Mucosa of descending colon (tissue), 3 donors: Measurements from ENCODE around the gene ITFG1. TPM values are rescaled to one million over a fixed set of nuclear protein-coding genes. Genes with fewer than 3 reads are reported as not detected.
"Not testable (repeated sequence)": the region's sequence is repeated elsewhere in the genome, so short reads cannot be mapped to it uniquely, and the experiment has no call there.

ENCODE experiments used
- ATAC-seq: fragments of 200-7000 bp; cut with Tn5 transposase; one replicate; pipeline ENCODE4 v1.9.1; 2020; ENCODE audit warnings: mild to moderate bottlenecking, moderate library complexity
- DNase-seq, 3 donors: peaks; one replicate each; pipeline ENCODE4 v3.0.0-alpha.2; 2020
- H3K36me3 ChIP-seq: fragments of 200-600 bp; one replicate; pipeline ENCODE4 v1.8.0; 2021; ENCODE audit warnings: low read depth, mild to moderate bottlenecking
- H3K4me1 ChIP-seq: fragments of 200-600 bp; one replicate; pipeline ENCODE4 v1.8.0; 2021; ENCODE audit warnings: low read depth, mild to moderate bottlenecking
- H3K4me3 ChIP-seq: fragments of 200-600 bp; one replicate; pipeline ENCODE4 v1.8.0; 2021; ENCODE audit warnings: mild to moderate bottlenecking
- H3K9me3 ChIP-seq: fragments of 200-600 bp; one replicate; pipeline ENCODE4 v1.8.0; 2021; ENCODE audit warnings: mild to moderate bottlenecking
- intact Hi-C, 2 donors: fragments of 100-400 bp; cut with DNase I in 1 of 2; cut with micrococcal nuclease in 1 of 2; formaldehyde crosslinking; loops; one replicate each; pipeline versions ENCODE4 v1.11.0 to v1.11.1; 2022; cut with DNase I, micrococcal nuclease
- total RNA-seq, 3 donors: library from RNA; stranded (reverse); fragmentation: NEBNext Ultra II Directional in 2 of 3; extraction: Animal tissue kit (Norgen Biotek cat#: 25700) in 2 of 3; gene quantifications; one replicate each; pipeline versions ENCODE4 v1.2.1 to v1.2.4, GENCODE V29; 2021 to 2023
- TF ChIP-seq, protein P1 (sequence below): fragments of 200-600 bp; IDR thresholded peaks from one replicate; pipeline ENCODE4 v1.8.0; 2022; ENCODE audit warnings: antibody characterized with exemption, mild to moderate bottlenecking
- donor health status: DM: no; HTN: no; CAD: no; lungs with moderate emphysema.
- donor health status: DM: no; HTN: no; CAD: no.
- donor health status: DM: no; HTN: yes; CAD: no.

Gene ITFG1
- total RNA-seq, 3 donors from 2014 or later, result 53.7 to 82.7 (median 73.9) TPM

DNA sequence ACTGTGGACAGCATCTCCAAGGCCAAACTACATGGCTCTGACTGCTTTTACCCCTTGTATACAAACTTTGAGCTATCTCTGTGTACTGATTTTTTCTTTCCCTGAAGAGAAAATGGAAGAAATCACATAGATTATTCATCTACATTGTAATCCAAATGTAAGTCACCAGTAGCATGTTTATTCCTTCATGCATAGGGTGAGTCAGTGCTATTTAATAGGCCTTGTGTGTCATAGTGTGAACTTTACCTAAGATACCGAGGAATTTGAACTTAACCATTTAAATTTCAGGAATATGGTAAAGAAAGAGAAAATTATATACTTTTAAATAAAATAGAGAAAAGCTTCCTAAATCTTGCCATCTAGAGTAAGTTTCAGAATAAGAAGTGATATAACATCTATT lies 16.8 kb upstream of the ITFG1 start:
- no peaks in the 10 kb centered on the region for H3K9me3 ChIP-seq
- H3K36me3 ChIP-seq, result no peaks in the 10 kb centered on the region
- ATAC-seq (peak; percentile 56), DNase-seq (no peak)
- no peaks in the 10 kb centered on the region for H3K4me1 ChIP-seq
- TF ChIP-seq, protein P1, sequence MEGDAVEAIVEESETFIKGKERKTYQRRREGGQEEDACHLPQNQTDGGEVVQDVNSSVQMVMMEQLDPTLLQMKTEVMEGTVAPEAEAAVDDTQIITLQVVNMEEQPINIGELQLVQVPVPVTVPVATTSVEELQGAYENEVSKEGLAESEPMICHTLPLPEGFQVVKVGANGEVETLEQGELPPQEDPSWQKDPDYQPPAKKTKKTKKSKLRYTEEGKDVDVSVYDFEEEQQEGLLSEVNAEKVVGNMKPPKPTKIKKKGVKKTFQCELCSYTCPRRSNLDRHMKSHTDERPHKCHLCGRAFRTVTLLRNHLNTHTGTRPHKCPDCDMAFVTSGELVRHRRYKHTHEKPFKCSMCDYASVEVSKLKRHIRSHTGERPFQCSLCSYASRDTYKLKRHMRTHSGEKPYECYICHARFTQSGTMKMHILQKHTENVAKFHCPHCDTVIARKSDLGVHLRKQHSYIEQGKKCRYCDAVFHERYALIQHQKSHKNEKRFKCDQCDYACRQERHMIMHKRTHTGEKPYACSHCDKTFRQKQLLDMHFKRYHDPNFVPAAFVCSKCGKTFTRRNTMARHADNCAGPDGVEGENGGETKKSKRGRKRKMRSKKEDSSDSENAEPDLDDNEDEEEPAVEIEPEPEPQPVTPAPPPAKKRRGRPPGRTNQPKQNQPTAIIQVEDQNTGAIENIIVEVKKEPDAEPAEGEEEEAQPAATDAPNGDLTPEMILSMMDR, result no peak
- no peak overlapping the region for H3K4me3 ChIP-seq
- intact Hi-C loops, result no loop called here

DNA sequence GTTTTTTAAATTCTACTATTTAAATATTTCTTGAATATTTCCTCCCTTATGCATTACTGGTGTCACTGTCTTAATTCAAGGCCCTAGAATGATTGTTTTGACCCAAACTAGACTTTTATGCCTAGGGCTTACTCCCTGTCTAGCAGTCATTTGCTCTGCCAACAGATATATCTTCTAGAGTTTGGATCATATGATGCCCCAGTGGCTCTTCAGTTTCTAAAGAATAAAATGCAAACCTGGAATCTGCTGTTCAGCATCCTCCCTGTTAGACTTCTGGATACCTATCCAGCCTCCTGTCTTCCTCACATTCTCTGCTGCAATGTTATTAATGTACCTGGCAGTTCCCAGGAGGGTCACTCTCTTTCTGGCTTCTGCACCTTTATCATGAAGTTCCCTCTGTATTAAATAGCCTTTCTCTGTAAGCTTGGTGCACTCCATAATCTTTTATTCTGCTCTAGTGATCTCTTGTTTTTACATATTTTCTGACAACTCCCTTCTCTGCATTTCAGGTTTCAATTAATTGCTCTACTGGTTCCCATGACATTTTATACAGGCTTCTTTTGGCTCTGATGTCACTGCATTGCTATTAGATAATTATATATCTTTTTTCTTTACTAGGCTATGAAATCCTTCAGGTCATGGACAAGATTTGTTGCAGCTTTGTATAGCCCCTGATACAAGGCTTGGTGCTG lies 15.9 kb upstream of the ITFG1 start:
- Histone ChIP-seq H3K36me3 (no peaks in the 10 kb centered on the region), H3K4me3 (no peak overlapping the region), H3K9me3 (no peaks in the 10 kb centered on the region), H3K4me1 (no peaks in the 10 kb centered on the region)
- intact Hi-C loops, result no loop called here
- DNase-seq, result no peak
- no peak for ATAC-seq
- TF ChIP-seq, protein P1, result no peak

DNA sequence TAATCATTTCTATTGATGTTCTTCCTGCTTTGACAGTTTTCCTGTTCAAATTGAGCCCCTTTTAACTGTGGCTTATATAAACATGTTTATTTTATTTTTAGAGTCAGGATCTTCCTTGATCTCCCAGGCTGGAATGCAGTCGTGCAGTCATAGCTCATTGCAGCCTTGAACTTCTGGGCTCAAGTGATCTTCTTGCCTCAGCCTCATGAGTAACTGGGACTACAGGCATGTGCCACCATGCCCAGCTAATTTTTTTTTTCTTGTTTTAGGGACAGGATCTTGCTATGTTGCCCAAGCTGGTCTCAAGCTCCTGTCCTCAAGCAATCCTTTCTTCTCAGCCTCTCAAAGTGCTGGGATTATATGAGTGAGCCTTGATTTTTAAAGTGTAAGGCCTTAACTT lies 14.9 kb upstream of the ITFG1 start:
- ATAC-seq, result no peak
- DNase-seq, result no peak
- TF ChIP-seq, protein P1, result no peak
- intact Hi-C loops, result no loop called here
- no peak overlapping the region for H3K4me3 ChIP-seq
- no peaks in the 10 kb centered on the region for H3K36me3 ChIP-seq
- H3K4me1 ChIP-seq, result no peaks in the 10 kb centered on the region
- H3K9me3 ChIP-seq, result no peaks in the 10 kb centered on the region

DNA sequence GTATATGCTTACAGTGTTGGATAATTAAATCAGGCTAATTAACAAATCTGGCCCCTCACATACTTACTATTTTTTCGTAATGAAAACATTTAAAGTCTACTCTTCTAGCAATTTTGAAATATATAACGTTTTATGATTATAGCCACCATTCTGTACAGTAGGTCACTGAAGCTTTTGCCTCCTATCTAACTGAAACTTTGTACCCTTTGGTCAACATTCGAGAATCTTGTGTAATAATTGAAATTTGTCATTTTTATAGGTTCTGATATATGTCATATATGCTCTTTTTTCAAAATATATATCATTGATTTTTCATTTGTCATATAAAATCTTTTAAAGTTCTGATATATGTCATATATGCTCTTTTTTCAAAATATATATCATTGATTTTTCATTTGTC lies 12.9 kb upstream of the ITFG1 start:
- intact Hi-C loops, result no loop called here
- no peak overlapping the region for H3K4me3 ChIP-seq
- H3K9me3 ChIP-seq, result no peaks in the 10 kb centered on the region
- H3K4me1 ChIP-seq, result no peaks in the 10 kb centered on the region
- no peak for DNase-seq
- TF ChIP-seq, protein P1, result no peak
- no peak for ATAC-seq
- H3K36me3 ChIP-seq, result no peaks in the 10 kb centered on the region

DNA sequence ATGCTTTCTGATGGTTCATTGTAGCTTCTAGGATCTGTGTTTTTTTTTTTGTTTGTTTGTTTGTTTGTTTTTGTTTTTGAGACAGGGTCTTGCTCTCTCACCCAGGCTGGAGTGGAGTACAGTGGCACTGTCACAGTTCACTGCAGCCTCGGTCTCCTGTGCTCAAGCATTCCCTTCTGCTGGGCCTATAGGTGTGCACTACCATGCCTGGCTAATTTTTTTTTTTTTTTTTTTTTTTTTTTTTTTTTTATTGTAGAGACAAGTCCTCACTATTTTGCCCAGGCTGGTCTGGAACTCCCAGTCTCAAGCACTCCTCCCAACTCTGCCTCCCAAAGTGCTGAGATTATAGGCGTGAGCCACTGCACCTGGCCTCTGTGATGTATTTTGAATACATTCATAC lies 12.1 kb upstream of the ITFG1 start:
- H3K4me3 ChIP-seq, ATAC-seq, H3K9me3 ChIP-seq, H3K36me3 ChIP-seq, DNase-seq, intact Hi-C loops, H3K4me1 ChIP-seq: not testable (repeated sequence)

DNA sequence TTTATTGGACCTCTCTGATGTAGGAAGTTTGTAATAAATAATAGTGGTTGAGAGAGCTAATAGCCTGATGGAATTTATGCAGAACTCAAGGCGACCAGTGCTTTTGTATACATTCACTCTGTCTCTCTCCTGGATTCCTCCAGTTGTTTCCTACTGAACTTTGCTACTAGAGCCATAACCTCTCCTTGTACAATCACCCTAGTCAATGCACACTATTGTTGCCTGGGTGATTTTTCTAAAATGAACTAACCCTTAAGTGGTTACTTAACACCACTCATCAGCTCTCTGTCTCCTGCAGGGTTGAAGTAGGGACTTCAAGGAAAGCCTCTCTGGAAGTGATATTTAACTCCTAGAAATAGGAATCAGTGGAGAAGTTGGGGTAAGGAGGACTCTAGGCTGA lies 9.9 kb upstream of the ITFG1 start:
- intact Hi-C loops, result no loop called here
- peaks cover 2% of the 10 kb centered on the region for H3K4me1 ChIP-seq
- TF ChIP-seq, protein P1, result no peak
- no peak overlapping the region for H3K4me3 ChIP-seq
- H3K9me3 ChIP-seq, result no peaks in the 10 kb centered on the region
- no peak for DNase-seq
- peak; percentile 76 for ATAC-seq
- H3K36me3 ChIP-seq, result no peaks in the 10 kb centered on the region
